H9 (cell line): ENCODE data around the gene INTS3. TPM values are rescaled to one million over a fixed set of nuclear protein-coding genes. Genes with fewer than 3 reads are reported as not detected.
A peak's percentile ranks its signal among the peaks of the same experiment; 100 is the strongest.

Experiments
- DNase-seq: peaks from one replicate; pipeline ENCODE4 v3.0.0-alpha.2; 2017
- H2AFZ ChIP-seq: one replicate; pipeline ENCODE4 v1.6.1; 2013; ENCODE audit warnings: mild to moderate bottlenecking, low read length, control low read depth, moderate library complexity
- H2AK5ac ChIP-seq: 2 replicates; pipeline ENCODE4 v1.6.1; 2013; ENCODE audit warnings: low read length, control low read depth, mixed read lengths; ENCODE audit not compliant: insufficient read length
- H2BK120ac ChIP-seq: one replicate; pipeline ENCODE4 v1.6.1; 2013; ENCODE audit warnings: low read depth, mild to moderate bottlenecking, low read length, control low read depth, inconsistent platforms; ENCODE audit not compliant: poor library complexity, severe bottlenecking
- H2BK12ac ChIP-seq: 2 replicates; pipeline ENCODE4 v1.6.1; 2013; ENCODE audit warnings: low read length, control low read depth, mixed read lengths, low read depth; ENCODE audit not compliant: insufficient read length
- H2BK15ac ChIP-seq: 2 replicates; pipeline ENCODE4 v1.6.1; 2013; ENCODE audit warnings: low read depth, low read length, control low read depth
- H2BK20ac ChIP-seq: one replicate; pipeline ENCODE4 v1.6.1; 2013; ENCODE audit warnings: low read depth, mild to moderate bottlenecking, low read length, control low read depth, inconsistent platforms; ENCODE audit not compliant: poor library complexity, severe bottlenecking
- H2BK5ac ChIP-seq: 2 replicates; pipeline ENCODE4 v1.6.1; 2013; ENCODE audit warnings: low read length, control low read depth, mixed read lengths; ENCODE audit not compliant: insufficient read length
- H3K14ac ChIP-seq: 2 replicates; pipeline ENCODE4 v1.6.1; 2013; ENCODE audit warnings: low read length, control low read depth; ENCODE audit not compliant: insufficient read depth
- H3K18ac ChIP-seq: 2 replicates; pipeline ENCODE4 v1.6.1; 2013; ENCODE audit warnings: low read depth, mild to moderate bottlenecking, mixed read lengths, low read length, control low read depth; ENCODE audit not compliant: insufficient read length
- H3K23ac ChIP-seq: 2 replicates; pipeline ENCODE4 v1.6.1; 2013; ENCODE audit warnings: low read length, control low read depth, mixed read lengths, low read depth; ENCODE audit not compliant: insufficient read length
- H3K23me2 ChIP-seq: 2 replicates; pipeline ENCODE4 v1.6.1; 2013; ENCODE audit warnings: low read depth, mild to moderate bottlenecking, mixed read lengths, low read length, control low read depth; ENCODE audit not compliant: insufficient read length, poor library complexity, severe bottlenecking
- H3K27ac ChIP-seq: 2 replicates; pipeline ENCODE4 v1.5.1; 2013; ENCODE audit warnings: low read length, control low read depth, mixed read lengths, low read depth; ENCODE audit not compliant: insufficient read length
- H3K27me3 ChIP-seq: 2 replicates; pipeline ENCODE4 v1.6.1; 2013; ENCODE audit warnings: low read length, control low read depth, inconsistent platforms; ENCODE audit not compliant: insufficient read depth
- H3K4ac ChIP-seq: 2 replicates; pipeline ENCODE4 v1.6.1; 2013; ENCODE audit warnings: low read depth, mild to moderate bottlenecking, control low read depth, inconsistent platforms, low read length, moderate library complexity
- H3K4me1 ChIP-seq: 2 replicates; pipeline ENCODE4 v1.6.1; 2013; ENCODE audit warnings: low read length, control low read depth, inconsistent platforms; ENCODE audit not compliant: insufficient read depth
- H3K4me2 ChIP-seq: 2 replicates; pipeline ENCODE4 v1.6.1; 2013; ENCODE audit warnings: low read length, control low read depth, mixed read lengths; ENCODE audit not compliant: insufficient read length, insufficient read depth
- H3K56ac ChIP-seq: 2 replicates; pipeline ENCODE4 v1.6.1; 2013; ENCODE audit warnings: low read depth, mild to moderate bottlenecking, mixed read lengths, low read length, control low read depth; ENCODE audit not compliant: insufficient read length
- H3K79me1 ChIP-seq: 2 replicates; pipeline ENCODE4 v1.6.1; 2013; ENCODE audit warnings: low read depth, mild to moderate bottlenecking, moderate library complexity, low read length, control low read depth, inconsistent platforms; ENCODE audit not compliant: insufficient read depth, poor library complexity, severe bottlenecking
- H3K79me2 ChIP-seq: 2 replicates; pipeline ENCODE4 v1.6.1; 2013; ENCODE audit warnings: low read length, control low read depth, inconsistent platforms; ENCODE audit not compliant: insufficient read depth
- H3K9ac ChIP-seq: 2 replicates; pipeline ENCODE4 v1.6.1; 2013; ENCODE audit warnings: low read length, control low read depth, mixed read lengths; ENCODE audit not compliant: insufficient read length; ENCODE audit errors: extremely low read depth
- H3K9me3 ChIP-seq: one replicate; pipeline ENCODE4 v1.6.1; 2013; ENCODE audit warnings: low read depth, low read length, inconsistent platforms; ENCODE audit not compliant: control insufficient read depth
- H3T11ph ChIP-seq: one replicate; pipeline ENCODE4 v1.6.1; 2013; ENCODE audit warnings: mild to moderate bottlenecking, low read length, control low read depth, inconsistent platforms
- H4K20me1 ChIP-seq: one replicate; pipeline ENCODE4 v1.6.1; 2013; ENCODE audit not compliant: control insufficient read depth, insufficient read length, insufficient read depth
- H4K5ac ChIP-seq: 2 replicates; pipeline ENCODE4 v1.6.1; 2013; ENCODE audit warnings: low read depth, mild to moderate bottlenecking, mixed read lengths, low read length, control low read depth; ENCODE audit not compliant: insufficient read length
- H4K8ac ChIP-seq: replicated peaks from 2 replicates; pipeline ENCODE4 v1.6.1; 2013; ENCODE audit warnings: low read length, control low read depth, mixed read lengths, low read depth; ENCODE audit not compliant: insufficient read length
- H4K91ac ChIP-seq: 2 replicates; pipeline ENCODE4 v1.6.1; 2013; ENCODE audit warnings: low read depth, mild to moderate bottlenecking, moderate library complexity, mixed read lengths, low read length, control low read depth; ENCODE audit not compliant: insufficient read length
- H3K27ac Mint-ChIP-seq, 3 experiments: 2 replicates in 2 of 3; 3 replicates in 1 of 3; pipeline ENCODE4 v1.8.0; 2020 to 2021; ENCODE audit warnings: mixed read lengths in 3 of 3, mild to moderate bottlenecking in 1 of 3, moderate library complexity in 1 of 3
- H3K27me3 Mint-ChIP-seq: 2 replicates; pipeline ENCODE4 v1.8.0; 2021; ENCODE audit warnings: low read depth, mild to moderate bottlenecking, moderate library complexity, mixed read lengths
- H3K36me3 Mint-ChIP-seq, 3 experiments: 2 replicates in 2 of 3; 3 replicates in 1 of 3; pipeline ENCODE4 v1.8.0; 2020 to 2021; ENCODE audit warnings: low read depth in 3 of 3, mixed read lengths in 3 of 3; ENCODE audit not compliant: insufficient read depth in 1 of 3
- H3K4me1 Mint-ChIP-seq, 2 experiments: 2 replicates each; pipeline ENCODE4 v1.8.0; 2020; ENCODE audit warnings: mixed read lengths in 2 of 2
- H3K4me3 Mint-ChIP-seq, 2 experiments: 2 replicates in 1 of 2; 3 replicates in 1 of 2; pipeline ENCODE4 v1.8.0; 2020 to 2021; ENCODE audit warnings: mild to moderate bottlenecking in 2 of 2, mixed read lengths in 2 of 2, moderate library complexity in 1 of 2
- H3K9me3 Mint-ChIP-seq, 2 experiments: 2 replicates in 1 of 2; 3 replicates in 1 of 2; pipeline ENCODE4 v1.8.0; 2020; ENCODE audit warnings: mild to moderate bottlenecking in 2 of 2, mixed read lengths in 2 of 2, moderate library complexity in 1 of 2
- WGBS: extraction: QIAGEN DNeasy Blood & Tissue Kit; methylation state at CpG from one replicate; pipeline ENCODE4 v1.1.7; 2013; ENCODE audit warnings: missing lambda C conversion rate, low lambda C conversion rate, mixed read lengths; ENCODE audit not compliant: insufficient read length; ENCODE audit errors: extremely low coverage; 5-methylcytosine and 5-hydroxymethylcytosine counted together
- total RNA-seq: library from RNA; stranded (reverse); gene quantifications from 2 replicates; pipeline ENCODE4 v1.2.1, GENCODE V29; 2021
- TF ChIP-seq, protein P1 (sequence below): fragments of 200-600 bp; sonication (generic); conservative IDR thresholded peaks from 3 replicates; pipeline ENCODE4 v1.8.0; 2021; ENCODE audit warnings: antibody characterized with exemption, mild to moderate bottlenecking

The INTS3 gene
- total RNA-seq, 1 experiment from 2014 or later, result 67.1 TPM

DNA sequence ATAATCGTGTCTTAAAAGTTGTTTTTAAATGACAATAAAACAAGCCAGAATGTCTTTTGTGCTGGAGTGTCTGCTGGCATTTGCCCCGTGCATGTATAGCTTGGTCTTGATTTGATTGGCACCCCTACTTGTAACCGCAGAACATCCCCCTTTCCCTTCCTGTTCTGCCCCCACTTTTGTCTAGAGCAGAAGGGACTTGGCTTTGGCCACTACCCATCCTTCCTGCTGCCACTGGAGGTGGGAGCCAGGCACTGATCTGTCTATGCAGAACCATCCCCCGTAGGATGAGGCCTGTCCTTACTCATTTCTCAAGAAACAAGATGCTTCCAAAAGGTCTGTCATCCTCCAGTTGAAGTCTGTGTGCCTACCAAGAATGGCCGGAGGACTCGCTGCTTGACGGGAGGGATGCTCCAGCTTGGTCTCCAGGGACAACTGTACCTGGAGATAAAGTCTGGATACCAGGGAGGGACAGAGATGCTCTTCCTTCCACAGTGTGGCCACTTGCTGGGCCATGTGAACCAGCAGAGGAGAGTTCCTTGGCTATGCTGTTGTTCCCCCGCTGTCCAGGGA is 46.3 kb downstream of the INTS3 start:
- no peak overlapping the region for H3K9ac ChIP-seq
- no peaks in the 10 kb centered on the region for H4K20me1 ChIP-seq
- peak overlapping the region; percentile 83 to 89 for H3K4me3 Mint-ChIP-seq
- no peak overlapping the region for H2BK12ac ChIP-seq
- no peak overlapping the region for H3K4ac ChIP-seq
- H4K5ac ChIP-seq, result no peak overlapping the region
- H3K14ac ChIP-seq, result no peak overlapping the region
- peaks cover 21 to 64% (median 54%) of the 10 kb centered on the region in 3 experiments; a peak in 6 of 7 replicates for H3K36me3 Mint-ChIP-seq
- no peaks in the 10 kb centered on the region for H3K27me3 ChIP-seq
- no peak overlapping the region for H3K23ac ChIP-seq
- H3K4me1 Mint-ChIP-seq, result peaks cover 35 to 52% of the 10 kb centered on the region in 2 experiments
- no peak overlapping the region for H3K56ac ChIP-seq
- no peak overlapping the region for H2AFZ ChIP-seq
- H3K9me3 Mint-ChIP-seq, result no peaks in the 10 kb centered on the region
- no peak overlapping the region for H2AK5ac ChIP-seq
- DNase-seq, result no peak
- H2BK15ac ChIP-seq, result no peak overlapping the region
- no peaks in the 10 kb centered on the region for H3K9me3 ChIP-seq
- no CpG with 5 or more reads among the region's 8 CpGs for WGBS
- H3K79me1 ChIP-seq, result no peaks in the 10 kb centered on the region
- TF ChIP-seq, protein P1, sequence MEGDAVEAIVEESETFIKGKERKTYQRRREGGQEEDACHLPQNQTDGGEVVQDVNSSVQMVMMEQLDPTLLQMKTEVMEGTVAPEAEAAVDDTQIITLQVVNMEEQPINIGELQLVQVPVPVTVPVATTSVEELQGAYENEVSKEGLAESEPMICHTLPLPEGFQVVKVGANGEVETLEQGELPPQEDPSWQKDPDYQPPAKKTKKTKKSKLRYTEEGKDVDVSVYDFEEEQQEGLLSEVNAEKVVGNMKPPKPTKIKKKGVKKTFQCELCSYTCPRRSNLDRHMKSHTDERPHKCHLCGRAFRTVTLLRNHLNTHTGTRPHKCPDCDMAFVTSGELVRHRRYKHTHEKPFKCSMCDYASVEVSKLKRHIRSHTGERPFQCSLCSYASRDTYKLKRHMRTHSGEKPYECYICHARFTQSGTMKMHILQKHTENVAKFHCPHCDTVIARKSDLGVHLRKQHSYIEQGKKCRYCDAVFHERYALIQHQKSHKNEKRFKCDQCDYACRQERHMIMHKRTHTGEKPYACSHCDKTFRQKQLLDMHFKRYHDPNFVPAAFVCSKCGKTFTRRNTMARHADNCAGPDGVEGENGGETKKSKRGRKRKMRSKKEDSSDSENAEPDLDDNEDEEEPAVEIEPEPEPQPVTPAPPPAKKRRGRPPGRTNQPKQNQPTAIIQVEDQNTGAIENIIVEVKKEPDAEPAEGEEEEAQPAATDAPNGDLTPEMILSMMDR, result no peak
- no peak overlapping the region for H2BK20ac ChIP-seq
- H3K18ac ChIP-seq, result no peak overlapping the region
- peaks cover 5% of the 10 kb centered on the region; the same call in 1 of the 2 replicates for H3K4me1 ChIP-seq
- no peak overlapping the region for H2BK120ac ChIP-seq
- H4K8ac ChIP-seq, result no peak overlapping the region
- no peaks in the 10 kb centered on the region for H3K79me2 ChIP-seq
- no peak overlapping the region for H2BK5ac ChIP-seq
- no peak overlapping the region for H3T11ph ChIP-seq
- H3K27ac ChIP-seq, result no peak overlapping the region
- H4K91ac ChIP-seq, result no peak overlapping the region
- peaks cover 10% of the 10 kb centered on the region for H3K23me2 ChIP-seq
- H3K4me2 ChIP-seq, result no peak overlapping the region
- no peak overlapping the region; a peak in 1 of 7 replicates for H3K27ac Mint-ChIP-seq
- H3K27me3 Mint-ChIP-seq, result no peaks in the 10 kb centered on the region
